Loucy (cell line): ENCODE results near the gene PODXL2.

Experiments used
- H2AFZ ChIP-seq: fragments of 200-600 bp; sonication (generic); 2 replicates; pipeline ENCODE4 v1.6.0; 2016; ENCODE audit warnings: antibody characterized with exemption, mild to moderate bottlenecking, low read length, moderate library complexity
- H3F3A ChIP-seq: fragments of 200-600 bp; 2 replicates; pipeline ENCODE4 v1.6.0; 2016; ENCODE audit warnings: antibody characterized with exemption, low read depth, mild to moderate bottlenecking
- H3K27me3 ChIP-seq: fragments of 200-600 bp; sonication (generic); 2 replicates; pipeline ENCODE4 v1.6.1; 2014; ENCODE audit warnings: low read length, mild to moderate bottlenecking; ENCODE audit not compliant: insufficient read depth, poor library complexity, severe bottlenecking
- H3K36me3 ChIP-seq: fragments of 200-600 bp; sonication (generic); 2 replicates; pipeline ENCODE4 v1.6.1; 2016; ENCODE audit warnings: low read length; ENCODE audit not compliant: insufficient read depth
- H3K4me1 ChIP-seq: fragments of 200-600 bp; sonication (generic); 2 replicates; pipeline ENCODE4 v1.5.1; 2014; ENCODE audit warnings: low read length, mild to moderate bottlenecking; ENCODE audit not compliant: insufficient read depth, poor library complexity, severe bottlenecking
- H3K4me2 ChIP-seq: fragments of 200-600 bp; sonication (generic); 2 replicates; pipeline ENCODE4 v1.6.0; 2014; ENCODE audit warnings: antibody characterized with exemption, low read length, low read depth, mild to moderate bottlenecking; ENCODE audit not compliant: poor library complexity, severe bottlenecking
- H3K4me3 ChIP-seq: fragments of 200-600 bp; sonication (generic); 2 replicates; pipeline ENCODE4 v1.5.1; 2014; ENCODE audit warnings: low read length, mild to moderate bottlenecking, mixed read lengths; ENCODE audit not compliant: poor library complexity, severe bottlenecking
- H3K79me2 ChIP-seq: fragments of 200-600 bp; sonication (generic); 2 replicates; pipeline ENCODE4 v1.6.1; 2014; ENCODE audit warnings: low read length; ENCODE audit not compliant: insufficient read depth
- H3K9ac ChIP-seq: fragments of 200-600 bp; sonication (generic); 2 replicates; pipeline ENCODE4 v1.6.0; 2014; ENCODE audit warnings: mild to moderate bottlenecking, low read depth, low read length, moderate library complexity; ENCODE audit not compliant: poor library complexity, severe bottlenecking
- H3K9me2 ChIP-seq: fragments of 200-600 bp; sonication (generic); replicated peaks from 2 replicates; pipeline ENCODE4 v1.6.1; 2016; ENCODE audit warnings: low read depth, low read length, mixed read lengths
- H3K9me3 ChIP-seq: fragments of 200-600 bp; sonication (generic); 2 replicates; pipeline ENCODE4 v1.6.1; 2014; ENCODE audit warnings: mild to moderate bottlenecking, antibody characterized with exemption, low read length, low read depth; ENCODE audit not compliant: insufficient read depth
- H4K20me1 ChIP-seq: fragments of 200-600 bp; sonication (generic); 2 replicates; pipeline ENCODE4 v1.6.0; 2014; ENCODE audit warnings: antibody characterized with exemption, low read length, mild to moderate bottlenecking; ENCODE audit not compliant: insufficient read depth, poor library complexity, severe bottlenecking
- EZH2phosphoT487 ChIP-seq: fragments of 200-600 bp; IDR thresholded peaks from 2 replicates; pipeline ENCODE4 v1.6.1; 2018; ENCODE audit warnings: antibody characterized with exemption, mild to moderate bottlenecking, moderate library complexity, borderline replicate concordance
- TF ChIP-seq, protein P1 (sequence below): fragments of 200-600 bp; sonication (generic); conservative IDR thresholded peaks from 2 replicates; pipeline ENCODE4 v1.5.1; 2014; ENCODE audit warnings: mild to moderate bottlenecking, antibody characterized with exemption, low read length

The PODXL2 gene

GRCh38 chr3:127590593-127591465 lies 38.2 kb upstream of the PODXL2 start, which contains the start of gene TPRA1:
TPRA1 (minus strand) TSS chr3:127590733; CDS start chr3:127580146, 10,587 bp downstream.
- Histone ChIP-seq H3K36me3 (no peaks in the 10 kb centered on the region), H3K9ac (peak within 1 kb of the TSS; percentile 78), H3K4me2 (peak within 1 kb of the TSS; percentile 99), H4K20me1 (peaks cover 35% of the 10 kb centered on the region), H2AFZ (peak within 1 kb of the TSS; percentile 83), H3K4me3 (peak within 1 kb of the TSS; percentile 82), H3K79me2 (peaks cover 56% of the 10 kb centered on the region), H3K9me2 (no peaks in the 10 kb centered on the region), H3F3A (0 out of 2 replicates have a peak, but pooled peaks cover 7% of the 10 kb centered on the region), H3K9me3 (no peaks in the 10 kb centered on the region), H3K27me3 (no peaks in the 10 kb centered on the region), H3K4me1 (peaks cover 35% of the 10 kb centered on the region)
- TF ChIP-seq, protein P1, sequence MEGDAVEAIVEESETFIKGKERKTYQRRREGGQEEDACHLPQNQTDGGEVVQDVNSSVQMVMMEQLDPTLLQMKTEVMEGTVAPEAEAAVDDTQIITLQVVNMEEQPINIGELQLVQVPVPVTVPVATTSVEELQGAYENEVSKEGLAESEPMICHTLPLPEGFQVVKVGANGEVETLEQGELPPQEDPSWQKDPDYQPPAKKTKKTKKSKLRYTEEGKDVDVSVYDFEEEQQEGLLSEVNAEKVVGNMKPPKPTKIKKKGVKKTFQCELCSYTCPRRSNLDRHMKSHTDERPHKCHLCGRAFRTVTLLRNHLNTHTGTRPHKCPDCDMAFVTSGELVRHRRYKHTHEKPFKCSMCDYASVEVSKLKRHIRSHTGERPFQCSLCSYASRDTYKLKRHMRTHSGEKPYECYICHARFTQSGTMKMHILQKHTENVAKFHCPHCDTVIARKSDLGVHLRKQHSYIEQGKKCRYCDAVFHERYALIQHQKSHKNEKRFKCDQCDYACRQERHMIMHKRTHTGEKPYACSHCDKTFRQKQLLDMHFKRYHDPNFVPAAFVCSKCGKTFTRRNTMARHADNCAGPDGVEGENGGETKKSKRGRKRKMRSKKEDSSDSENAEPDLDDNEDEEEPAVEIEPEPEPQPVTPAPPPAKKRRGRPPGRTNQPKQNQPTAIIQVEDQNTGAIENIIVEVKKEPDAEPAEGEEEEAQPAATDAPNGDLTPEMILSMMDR = peak; percentile 38
- no peak for TF ChIP-seq EZH2phosphoT487

- Histone ChIP-seq H3K4me3 (no peak overlapping the region), H3K36me3 (no peaks in the 10 kb centered on the region), H4K20me1 (peaks cover 14% of the 10 kb centered on the region), H3F3A (0 out of 2 replicates have a peak, but pooled peaks cover 7% of the 10 kb centered on the region), H3K4me2 (no peak overlapping the region), H3K9me2 (no peaks in the 10 kb centered on the region), H3K79me2 (peaks cover 39% of the 10 kb centered on the region), H3K4me1 (peaks cover 29% of the 10 kb centered on the region), H3K9me3 (no peaks in the 10 kb centered on the region), H2AFZ (no peak overlapping the region), H3K9ac (no peak overlapping the region), H3K27me3 (no peaks in the 10 kb centered on the region)
- TF ChIP-seq, protein P1 = no peak
- no peak for TF ChIP-seq EZH2phosphoT487
Measured at GRCh38 chr3:127593178-127593577, 35.8 kb upstream of the PODXL2 start.

DNA sequence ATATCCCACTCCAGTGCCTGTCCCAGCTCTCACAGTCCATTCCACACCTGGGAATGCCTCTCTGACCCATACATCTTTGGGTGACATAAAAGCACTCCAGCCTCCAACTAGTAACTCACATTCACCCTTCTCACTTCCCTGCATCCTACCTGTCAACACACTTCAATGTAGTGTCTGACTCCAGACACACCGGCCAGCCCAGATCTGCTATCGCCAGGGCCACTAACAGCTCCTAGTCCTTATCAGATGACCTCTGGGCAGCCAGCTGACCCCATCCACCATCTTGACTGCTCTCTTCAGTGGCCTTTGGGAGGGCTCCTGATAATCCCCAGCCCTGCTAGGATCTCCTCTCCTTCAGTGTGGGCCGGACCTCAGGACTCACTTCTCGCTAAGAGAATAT lies 33.7 kb upstream of the PODXL2 start:
- Histone ChIP-seq H3K9ac (no peak overlapping the region), H3K4me2 (no peak overlapping the region), H3K4me1 (peaks cover 35% of the 10 kb centered on the region), H3K4me3 (no peak overlapping the region), H3K36me3 (peaks cover 2% of the 10 kb centered on the region; the same call in 1 of the 2 replicates), H3K79me2 (peaks cover 39% of the 10 kb centered on the region), H3K27me3 (no peaks in the 10 kb centered on the region), H3K9me2 (no peaks in the 10 kb centered on the region), H3F3A (0 out of 2 replicates have a peak, but pooled peaks cover 7% of the 10 kb centered on the region), H2AFZ (no peak overlapping the region), H4K20me1 (peaks cover 15% of the 10 kb centered on the region), H3K9me3 (no peaks in the 10 kb centered on the region)
- TF ChIP-seq, protein P1 = no peak
- no peak for TF ChIP-seq EZH2phosphoT487
